ENCODE data around the gene MAP4K4.

DNA sequence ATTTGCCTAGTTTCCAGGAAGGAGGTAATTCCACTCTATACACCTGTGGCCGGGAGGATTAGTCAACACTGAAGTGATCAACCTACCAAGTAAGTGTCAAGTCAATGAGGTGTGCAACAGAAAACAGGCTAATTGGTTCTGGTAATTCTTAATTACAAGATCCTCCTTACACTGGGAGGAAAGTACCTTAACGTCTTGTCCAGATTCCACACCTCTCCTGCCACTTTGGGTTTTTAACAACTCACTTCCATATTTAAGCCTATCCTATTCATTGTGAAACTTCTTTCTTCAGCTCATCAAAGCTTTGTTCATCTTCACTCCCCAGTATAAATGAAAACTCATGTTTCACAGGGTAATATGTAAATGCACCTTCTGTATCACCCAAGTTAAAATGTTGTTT lies 22.0 kb upstream of the MAP4K4 start:
- TF ChIP-seq, protein P1, sequence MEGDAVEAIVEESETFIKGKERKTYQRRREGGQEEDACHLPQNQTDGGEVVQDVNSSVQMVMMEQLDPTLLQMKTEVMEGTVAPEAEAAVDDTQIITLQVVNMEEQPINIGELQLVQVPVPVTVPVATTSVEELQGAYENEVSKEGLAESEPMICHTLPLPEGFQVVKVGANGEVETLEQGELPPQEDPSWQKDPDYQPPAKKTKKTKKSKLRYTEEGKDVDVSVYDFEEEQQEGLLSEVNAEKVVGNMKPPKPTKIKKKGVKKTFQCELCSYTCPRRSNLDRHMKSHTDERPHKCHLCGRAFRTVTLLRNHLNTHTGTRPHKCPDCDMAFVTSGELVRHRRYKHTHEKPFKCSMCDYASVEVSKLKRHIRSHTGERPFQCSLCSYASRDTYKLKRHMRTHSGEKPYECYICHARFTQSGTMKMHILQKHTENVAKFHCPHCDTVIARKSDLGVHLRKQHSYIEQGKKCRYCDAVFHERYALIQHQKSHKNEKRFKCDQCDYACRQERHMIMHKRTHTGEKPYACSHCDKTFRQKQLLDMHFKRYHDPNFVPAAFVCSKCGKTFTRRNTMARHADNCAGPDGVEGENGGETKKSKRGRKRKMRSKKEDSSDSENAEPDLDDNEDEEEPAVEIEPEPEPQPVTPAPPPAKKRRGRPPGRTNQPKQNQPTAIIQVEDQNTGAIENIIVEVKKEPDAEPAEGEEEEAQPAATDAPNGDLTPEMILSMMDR (IDR thresholded peaks at IDR 0.05; ENCODE audit: low read length) = no peak
- TF ChIP-seq EZH2phosphoT487 (IDR thresholded peaks at IDR 0.05; ENCODE audit: low read length) = no peak
